Liver (tissue), 9 donors: Measurements from ENCODE around the gene SLC25A21. TPM values are rescaled to one million over a fixed set of nuclear protein-coding genes. Genes with fewer than 3 reads are reported as not detected.
"Not testable (repeated sequence)": the region's sequence is repeated elsewhere in the genome, so short reads cannot be mapped to it uniquely, and the experiment has no call there.

Experiments used
- DNase-seq: peaks from one replicate; pipeline ENCODE4 v3.0.0-alpha.2; 2017; ENCODE audit warnings: low spot score
- H3K27ac ChIP-seq, 2 donors: one replicate each; pipeline ENCODE4 v1.7.0; 2013; ENCODE audit warnings: inconsistent platforms in 2 of 2, low read length in 2 of 2, control low read depth in 1 of 2, low read depth in 1 of 2, mild to moderate bottlenecking in 1 of 2
- H3K27me3 ChIP-seq, 4 donors: one replicate each; pipeline versions ENCODE4 v1.6.1 to v1.7.0; 2013; ENCODE audit warnings: low read length in 3 of 4, inconsistent platforms in 1 of 4, mild to moderate bottlenecking in 1 of 4, moderate library complexity in 1 of 4; ENCODE audit not compliant: control insufficient read depth in 4 of 4, insufficient read depth in 4 of 4
- H3K36me3 ChIP-seq, 4 donors: one replicate each; pipeline versions ENCODE4 v1.6.1 to v1.7.0; 2013; ENCODE audit warnings: low read length in 3 of 4, mild to moderate bottlenecking in 3 of 4, low read depth in 1 of 4, moderate library complexity in 1 of 4; ENCODE audit not compliant: control insufficient read depth in 4 of 4, insufficient read depth in 3 of 4
- H3K4me1 ChIP-seq, 4 donors: one replicate each; pipeline versions ENCODE4 v1.6.1 to v1.7.0; 2013; ENCODE audit warnings: low read length in 3 of 4, mild to moderate bottlenecking in 3 of 4, moderate library complexity in 1 of 4; ENCODE audit not compliant: control insufficient read depth in 4 of 4, insufficient read depth in 4 of 4
- H3K4me3 ChIP-seq, 3 donors: one replicate each; pipeline versions ENCODE4 v1.6.1 to v1.7.0; 2013; ENCODE audit warnings: low read length in 3 of 3, control low read depth in 1 of 3, low read depth in 1 of 3, mild to moderate bottlenecking in 1 of 3
- H3K9ac ChIP-seq, 2 donors: one replicate each; pipeline ENCODE4 v1.7.0; 2013; ENCODE audit warnings: low read length in 2 of 2, mild to moderate bottlenecking in 2 of 2, moderate library complexity in 2 of 2, control low read depth in 1 of 2, low read depth in 1 of 2
- H3K9me3 ChIP-seq, 4 donors: one replicate each; pipeline versions ENCODE4 v1.6.1 to v1.7.0; 2013; ENCODE audit warnings: low read length in 3 of 4; ENCODE audit not compliant: control insufficient read depth in 4 of 4
- EGR1 ChIP-seq, 2 donors: IDR thresholded peaks; 2 replicates each; pipeline ENCODE4 v1.6.1; 2016 to 2018; ENCODE audit warnings: antibody characterized with exemption in 2 of 2, low read depth in 2 of 2
- FOXA1 ChIP-seq: IDR thresholded peaks from 2 replicates; pipeline ENCODE4 v1.6.1; 2016; ENCODE audit warnings: antibody characterized with exemption
- FOXA2 ChIP-seq: IDR thresholded peaks from 2 replicates; pipeline ENCODE4 v1.6.1; 2016; ENCODE audit warnings: antibody characterized with exemption
- HNF4A ChIP-seq, 2 donors: conservative IDR thresholded peaks; 2 replicates each; pipeline ENCODE4 v1.6.1; 2016; ENCODE audit warnings: antibody characterized with exemption in 2 of 2, mild to moderate bottlenecking in 2 of 2
- HNF4G ChIP-seq: IDR thresholded peaks from 2 replicates; pipeline ENCODE4 v1.6.1; 2016; ENCODE audit warnings: antibody characterized with exemption
- JUND ChIP-seq, 2 donors: IDR thresholded peaks; 2 replicates each; pipeline ENCODE4 v1.6.1; 2016; ENCODE audit warnings: antibody characterized with exemption in 2 of 2
- NR2F2 ChIP-seq: IDR thresholded peaks from 2 replicates; pipeline ENCODE4 v1.6.1; 2016; ENCODE audit warnings: antibody characterized with exemption
- RAD21 ChIP-seq, 2 donors: IDR thresholded peaks; 2 replicates each; pipeline ENCODE4 v1.6.1; 2016; ENCODE audit warnings: antibody characterized with exemption in 2 of 2, mild to moderate bottlenecking in 2 of 2
- RXRA ChIP-seq, 2 donors: IDR thresholded peaks; 2 replicates each; pipeline ENCODE4 v1.6.1; 2017 to 2018; ENCODE audit warnings: antibody characterized with exemption in 2 of 2, mild to moderate bottlenecking in 1 of 2
- SP1 ChIP-seq: IDR thresholded peaks from 2 replicates; pipeline ENCODE4 v1.6.1; 2018; ENCODE audit warnings: antibody characterized with exemption, mild to moderate bottlenecking
- TAF1 ChIP-seq: conservative IDR thresholded peaks from 2 replicates; pipeline ENCODE4 v1.6.1; 2016; ENCODE audit warnings: antibody characterized with exemption, mild to moderate bottlenecking
- YY1 ChIP-seq: IDR thresholded peaks from 2 replicates; pipeline ENCODE4 v1.6.1; 2016; ENCODE audit warnings: antibody characterized with exemption, mild to moderate bottlenecking
- WGBS: extraction: QIAGEN DNeasy Blood & Tissue Kit; methylation state at CpG from one replicate; pipeline ENCODE4 v1.1.7; 2013; 5-methylcytosine and 5-hydroxymethylcytosine counted together
- polyA plus RNA-seq, 2 donors: library from polyadenylated mRNA; stranded (reverse) in 1 of 2; unstranded in 1 of 2; fragments of 200-250 nt in 1 of 2; fragments of >200 nt in 1 of 2; fragmentation: Nextera tagmentation in 1 of 2; extraction: Ambion mirVana in 1 of 2; gene quantifications; one replicate each; pipeline versions ENCODE4 v1.2.1 to v1.2.3, GENCODE V29; 2013 to 2015
- total RNA-seq, 2 donors: library from RNA; depleted of rRNA; stranded (reverse); fragments of >200 nt; gene quantifications; one replicate each; pipeline ENCODE4 v1.2.3, GENCODE V29; 2014
- TF ChIP-seq, protein P1 (sequence below): fragments of 150-350 bp; IDR thresholded peaks from 2 replicates; pipeline ENCODE4 v1.5.1; 2017; ENCODE audit warnings: improper control_type of control experiment, low read depth, low read length; ENCODE audit not compliant: missing input control
- TF ChIP-seq, protein P2 (sequence below): IDR thresholded peaks from 2 replicates; pipeline ENCODE4 v1.6.1; 2016; ENCODE audit warnings: antibody characterized with exemption
- TF ChIP-seq, protein P3 (sequence below): IDR thresholded peaks from 2 replicates; pipeline ENCODE4 v1.6.1; 2016; ENCODE audit warnings: antibody characterized with exemption
- TF ChIP-seq, protein P4 (sequence below): IDR thresholded peaks from 2 replicates; pipeline ENCODE4 v1.6.1; 2016; ENCODE audit warnings: antibody characterized with exemption, mild to moderate bottlenecking
- TF ChIP-seq, protein P5 (sequence below): IDR thresholded peaks from 2 replicates; pipeline ENCODE4 v1.6.1; 2016; ENCODE audit warnings: antibody characterized with exemption
- donor health status: healthy.
- donor health status: healthy.
- donor health status: healthy.
- donor health status: healthy.
- donor health status: healthy.

SLC25A21 gene
- total and polyA plus RNA-seq, 4 donors: 0.13 to 24.3 (median 0.23) TPM

DNA sequence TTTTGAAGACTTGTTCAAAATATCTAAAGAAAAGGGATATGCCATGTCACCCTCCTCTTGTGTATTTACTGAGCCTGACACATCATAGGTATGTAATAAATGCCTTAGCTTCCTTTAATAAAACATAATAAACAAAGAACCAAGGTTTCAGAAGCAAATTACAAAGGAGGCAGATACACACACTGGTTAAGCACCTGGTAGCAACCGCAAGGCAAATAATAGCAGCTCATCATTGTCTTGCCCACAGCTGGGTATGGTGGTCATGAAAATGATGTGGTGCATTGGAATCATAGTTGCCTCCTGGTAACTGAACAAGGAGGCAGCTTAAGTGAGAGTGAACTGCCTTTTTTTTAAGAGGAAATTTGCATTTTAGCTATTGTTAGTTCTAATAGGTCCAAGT, 471.8 kb downstream of the SLC25A21 start:
- no peak for DNase-seq
- TF ChIP-seq EGR1 (IDR thresholded peaks at IDR 0.05; ENCODE audit: low read depth in 2 of 2) (no peak), JUND (IDR thresholded peaks at IDR 0.05) (no peak), HNF4G (no peak), TAF1 (no peak), FOXA1 (no peak)
- TF ChIP-seq, protein P1, sequence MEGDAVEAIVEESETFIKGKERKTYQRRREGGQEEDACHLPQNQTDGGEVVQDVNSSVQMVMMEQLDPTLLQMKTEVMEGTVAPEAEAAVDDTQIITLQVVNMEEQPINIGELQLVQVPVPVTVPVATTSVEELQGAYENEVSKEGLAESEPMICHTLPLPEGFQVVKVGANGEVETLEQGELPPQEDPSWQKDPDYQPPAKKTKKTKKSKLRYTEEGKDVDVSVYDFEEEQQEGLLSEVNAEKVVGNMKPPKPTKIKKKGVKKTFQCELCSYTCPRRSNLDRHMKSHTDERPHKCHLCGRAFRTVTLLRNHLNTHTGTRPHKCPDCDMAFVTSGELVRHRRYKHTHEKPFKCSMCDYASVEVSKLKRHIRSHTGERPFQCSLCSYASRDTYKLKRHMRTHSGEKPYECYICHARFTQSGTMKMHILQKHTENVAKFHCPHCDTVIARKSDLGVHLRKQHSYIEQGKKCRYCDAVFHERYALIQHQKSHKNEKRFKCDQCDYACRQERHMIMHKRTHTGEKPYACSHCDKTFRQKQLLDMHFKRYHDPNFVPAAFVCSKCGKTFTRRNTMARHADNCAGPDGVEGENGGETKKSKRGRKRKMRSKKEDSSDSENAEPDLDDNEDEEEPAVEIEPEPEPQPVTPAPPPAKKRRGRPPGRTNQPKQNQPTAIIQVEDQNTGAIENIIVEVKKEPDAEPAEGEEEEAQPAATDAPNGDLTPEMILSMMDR: no peak
- TF ChIP-seq, protein P2, sequence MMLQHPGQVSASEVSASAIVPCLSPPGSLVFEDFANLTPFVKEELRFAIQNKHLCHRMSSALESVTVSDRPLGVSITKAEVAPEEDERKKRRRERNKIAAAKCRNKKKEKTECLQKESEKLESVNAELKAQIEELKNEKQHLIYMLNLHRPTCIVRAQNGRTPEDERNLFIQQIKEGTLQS: no peak
- Histone ChIP-seq H3K4me3 (no peak overlapping the region), H3K9me3 (peaks cover 0 to 1% (median 0%) of the 10 kb centered on the region in 4 donors), H3K36me3 (no peaks in the 10 kb centered on the region), H3K9ac (no peak overlapping the region), H3K27me3 (no peaks in the 10 kb centered on the region), H3K4me1 (no peaks in the 10 kb centered on the region), H3K27ac (no peak overlapping the region)
- 97% methylated on average over 1 of the region's 1 CpG for WGBS

DNA sequence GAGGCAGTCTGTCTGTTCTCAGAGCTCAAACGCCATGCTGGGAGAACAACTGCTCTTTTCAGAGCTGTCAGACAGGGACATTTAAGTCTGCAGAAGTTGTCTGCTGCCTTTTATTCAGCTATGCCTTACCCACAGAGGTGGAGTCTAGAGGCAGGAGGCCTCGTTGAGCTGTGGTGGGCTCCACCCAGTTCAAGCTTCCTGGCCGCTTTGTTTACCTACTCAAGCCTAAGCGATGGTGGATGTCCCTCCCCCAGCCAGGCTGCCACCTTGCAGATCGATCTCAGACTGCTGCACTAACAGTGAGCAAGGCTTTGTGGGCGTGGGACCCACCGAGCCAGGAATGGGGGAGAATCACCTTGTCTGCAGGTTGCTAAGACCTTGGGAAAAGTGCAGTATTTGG, 473.0 kb downstream of the SLC25A21 start:
- not testable (repeated sequence) for H3K9ac ChIP-seq, H3K4me3 ChIP-seq, H3K9me3 ChIP-seq, DNase-seq, H3K27me3 ChIP-seq, H3K27ac ChIP-seq, H3K4me1 ChIP-seq, H3K36me3 ChIP-seq
- WGBS: 42% methylated on average over 7 of the region's 7 CpGs

DNA sequence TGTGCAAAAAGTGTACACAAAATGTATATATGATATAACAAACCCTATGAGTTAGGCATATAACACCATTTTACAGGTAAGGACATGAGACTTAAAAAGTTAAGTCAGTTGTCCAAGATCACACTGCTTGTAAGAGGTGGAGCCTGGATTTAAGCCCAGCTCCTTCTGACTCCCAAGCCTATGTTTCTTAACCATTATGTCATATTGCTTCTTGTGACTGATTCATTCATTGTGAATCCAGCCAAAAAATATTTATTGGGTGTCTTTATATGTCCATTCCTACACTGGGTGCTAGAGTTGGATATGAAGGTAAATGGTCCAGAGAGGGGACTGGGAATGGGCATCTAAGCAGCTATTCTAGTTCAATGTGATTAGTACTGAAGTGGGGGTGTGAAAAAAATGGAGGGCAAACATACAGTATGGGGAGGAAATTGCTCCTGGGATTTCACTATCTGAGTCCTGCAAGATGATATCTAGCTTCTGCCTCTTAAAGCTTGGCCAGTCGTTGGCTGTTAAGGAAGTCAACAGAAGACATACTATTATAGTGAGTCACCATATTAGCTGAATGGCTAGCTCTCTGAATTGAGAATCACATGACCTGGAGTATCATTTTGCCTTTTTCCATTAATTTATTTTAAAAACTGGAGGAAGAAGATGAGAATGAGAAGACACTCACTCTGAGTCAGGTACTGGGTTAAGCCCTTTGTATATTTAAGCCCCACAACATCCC, 481.9 kb downstream of the SLC25A21 start:
- Histone ChIP-seq H3K9ac (no peak overlapping the region), H3K4me1 (no peaks in the 10 kb centered on the region), H3K27ac (no peak overlapping the region), H3K4me3 (no peak overlapping the region), H3K27me3 (no peaks in the 10 kb centered on the region), H3K36me3 (no peaks in the 10 kb centered on the region), H3K9me3 (no peaks in the 10 kb centered on the region)
- 62% methylated on average over 1 of the region's 1 CpG for WGBS
- DNase-seq: no peak
- TF ChIP-seq FOXA2 (no peak), NR2F2 (no peak), FOXA1 (no peak), RAD21 (IDR thresholded peaks at IDR 0.05) (no peak), EGR1 (IDR thresholded peaks at IDR 0.05; ENCODE audit: low read depth in 2 of 2) (no peak), HNF4A (conservative IDR thresholded peaks at IDR 0.05) (no peak), YY1 (no peak), SP1 (no peak), TAF1 (no peak), JUND (IDR thresholded peaks at IDR 0.05) (no peak), RXRA (IDR thresholded peaks at IDR 0.05) (no peak), HNF4G (no peak)
- TF ChIP-seq, protein P3, sequence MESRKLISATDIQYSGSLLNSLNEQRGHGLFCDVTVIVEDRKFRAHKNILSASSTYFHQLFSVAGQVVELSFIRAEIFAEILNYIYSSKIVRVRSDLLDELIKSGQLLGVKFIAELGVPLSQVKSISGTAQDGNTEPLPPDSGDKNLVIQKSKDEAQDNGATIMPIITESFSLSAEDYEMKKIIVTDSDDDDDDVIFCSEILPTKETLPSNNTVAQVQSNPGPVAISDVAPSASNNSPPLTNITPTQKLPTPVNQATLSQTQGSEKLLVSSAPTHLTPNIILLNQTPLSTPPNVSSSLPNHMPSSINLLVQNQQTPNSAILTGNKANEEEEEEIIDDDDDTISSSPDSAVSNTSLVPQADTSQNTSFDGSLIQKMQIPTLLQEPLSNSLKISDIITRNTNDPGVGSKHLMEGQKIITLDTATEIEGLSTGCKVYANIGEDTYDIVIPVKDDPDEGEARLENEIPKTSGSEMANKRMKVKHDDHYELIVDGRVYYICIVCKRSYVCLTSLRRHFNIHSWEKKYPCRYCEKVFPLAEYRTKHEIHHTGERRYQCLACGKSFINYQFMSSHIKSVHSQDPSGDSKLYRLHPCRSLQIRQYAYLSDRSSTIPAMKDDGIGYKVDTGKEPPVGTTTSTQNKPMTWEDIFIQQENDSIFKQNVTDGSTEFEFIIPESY: no peak
- TF ChIP-seq, protein P2: no peak
- TF ChIP-seq, protein P4, sequence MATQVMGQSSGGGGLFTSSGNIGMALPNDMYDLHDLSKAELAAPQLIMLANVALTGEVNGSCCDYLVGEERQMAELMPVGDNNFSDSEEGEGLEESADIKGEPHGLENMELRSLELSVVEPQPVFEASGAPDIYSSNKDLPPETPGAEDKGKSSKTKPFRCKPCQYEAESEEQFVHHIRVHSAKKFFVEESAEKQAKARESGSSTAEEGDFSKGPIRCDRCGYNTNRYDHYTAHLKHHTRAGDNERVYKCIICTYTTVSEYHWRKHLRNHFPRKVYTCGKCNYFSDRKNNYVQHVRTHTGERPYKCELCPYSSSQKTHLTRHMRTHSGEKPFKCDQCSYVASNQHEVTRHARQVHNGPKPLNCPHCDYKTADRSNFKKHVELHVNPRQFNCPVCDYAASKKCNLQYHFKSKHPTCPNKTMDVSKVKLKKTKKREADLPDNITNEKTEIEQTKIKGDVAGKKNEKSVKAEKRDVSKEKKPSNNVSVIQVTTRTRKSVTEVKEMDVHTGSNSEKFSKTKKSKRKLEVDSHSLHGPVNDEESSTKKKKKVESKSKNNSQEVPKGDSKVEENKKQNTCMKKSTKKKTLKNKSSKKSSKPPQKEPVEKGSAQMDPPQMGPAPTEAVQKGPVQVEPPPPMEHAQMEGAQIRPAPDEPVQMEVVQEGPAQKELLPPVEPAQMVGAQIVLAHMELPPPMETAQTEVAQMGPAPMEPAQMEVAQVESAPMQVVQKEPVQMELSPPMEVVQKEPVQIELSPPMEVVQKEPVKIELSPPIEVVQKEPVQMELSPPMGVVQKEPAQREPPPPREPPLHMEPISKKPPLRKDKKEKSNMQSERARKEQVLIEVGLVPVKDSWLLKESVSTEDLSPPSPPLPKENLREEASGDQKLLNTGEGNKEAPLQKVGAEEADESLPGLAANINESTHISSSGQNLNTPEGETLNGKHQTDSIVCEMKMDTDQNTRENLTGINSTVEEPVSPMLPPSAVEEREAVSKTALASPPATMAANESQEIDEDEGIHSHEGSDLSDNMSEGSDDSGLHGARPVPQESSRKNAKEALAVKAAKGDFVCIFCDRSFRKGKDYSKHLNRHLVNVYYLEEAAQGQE: no peak
- TF ChIP-seq, protein P1: no peak
- TF ChIP-seq, protein P5, sequence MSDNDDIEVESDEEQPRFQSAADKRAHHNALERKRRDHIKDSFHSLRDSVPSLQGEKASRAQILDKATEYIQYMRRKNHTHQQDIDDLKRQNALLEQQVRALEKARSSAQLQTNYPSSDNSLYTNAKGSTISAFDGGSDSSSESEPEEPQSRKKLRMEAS: no peak
